GM10266 (cell line): Measurements from ENCODE around the gene SCD.

Source experiments
- DNase-seq: peaks from one replicate; pipeline ENCODE4 v3.0.0; 2012; ENCODE audit errors: extremely low spot score
- CTCF ChIP-seq: IDR thresholded peaks from 2 replicates; pipeline ENCODE4 v1.5.1; 2012; ENCODE audit warnings: mild to moderate bottlenecking, low read depth; ENCODE audit not compliant: control insufficient read depth, insufficient read depth; ENCODE audit errors: missing control alignments

Gene SCD

GRCh38 chr10:100340948-100341847 is 5.8 kb upstream of the SCD start:
- no peak for DNase-seq

DNA sequence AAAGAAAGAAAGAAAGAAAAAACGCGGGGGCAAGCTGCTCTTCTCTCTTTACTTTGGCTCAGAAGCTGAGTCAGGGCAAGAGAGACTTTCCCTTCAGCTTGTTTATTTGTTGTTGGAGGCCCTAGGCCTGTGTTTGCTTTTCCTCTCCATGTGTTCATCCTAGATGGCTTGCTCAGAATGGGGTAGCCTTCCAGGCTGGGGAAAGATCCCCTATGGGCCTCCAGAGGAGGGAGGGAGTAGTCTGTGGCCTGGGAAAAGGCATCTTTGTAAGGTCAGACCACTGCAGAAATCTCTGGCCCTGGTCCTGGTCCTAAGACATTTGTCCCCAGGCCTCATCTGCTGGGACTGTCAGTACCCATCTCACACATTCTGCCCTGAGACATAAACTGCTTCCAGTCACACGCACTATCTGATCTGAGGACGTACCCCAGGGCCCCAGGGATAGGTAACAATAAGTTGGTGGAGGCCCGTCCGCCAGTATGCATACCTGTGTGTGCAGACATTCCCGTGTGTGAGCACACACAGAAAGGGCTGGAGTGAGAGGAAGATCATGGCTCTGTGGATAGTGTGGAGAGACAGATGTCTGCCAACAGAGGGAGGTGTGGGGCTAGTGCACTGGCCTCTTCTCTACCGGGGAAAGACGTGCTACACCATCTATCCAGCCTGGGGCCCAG is 4.9 kb upstream of the SCD start:
- peak; percentile 63 for TF ChIP-seq CTCF
- DNase-seq, result peak; percentile 64

More at GRCh38 chr10:100340948-100341847, 5.8 kb upstream of the SCD start:
- no peak for TF ChIP-seq CTCF

DNA sequence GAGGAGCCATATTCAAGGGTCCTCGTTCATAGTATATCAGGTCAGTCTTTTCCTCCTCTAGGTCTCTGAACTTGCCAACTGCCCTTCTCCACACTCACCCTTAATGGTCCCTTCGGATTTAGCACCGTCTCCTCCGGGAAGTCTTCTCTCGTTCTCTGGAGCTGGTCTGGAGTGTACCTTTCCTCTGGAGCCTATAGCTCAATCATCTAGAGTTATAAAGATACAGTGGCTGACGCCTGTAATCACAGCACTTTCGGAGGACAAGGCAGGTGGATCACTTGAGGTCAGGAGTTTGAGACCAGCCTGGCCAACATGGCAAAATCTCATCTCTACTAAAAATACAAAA is 4.4 kb upstream of the SCD start:
- DNase-seq, result no peak
- TF ChIP-seq CTCF, result no peak

DNA sequence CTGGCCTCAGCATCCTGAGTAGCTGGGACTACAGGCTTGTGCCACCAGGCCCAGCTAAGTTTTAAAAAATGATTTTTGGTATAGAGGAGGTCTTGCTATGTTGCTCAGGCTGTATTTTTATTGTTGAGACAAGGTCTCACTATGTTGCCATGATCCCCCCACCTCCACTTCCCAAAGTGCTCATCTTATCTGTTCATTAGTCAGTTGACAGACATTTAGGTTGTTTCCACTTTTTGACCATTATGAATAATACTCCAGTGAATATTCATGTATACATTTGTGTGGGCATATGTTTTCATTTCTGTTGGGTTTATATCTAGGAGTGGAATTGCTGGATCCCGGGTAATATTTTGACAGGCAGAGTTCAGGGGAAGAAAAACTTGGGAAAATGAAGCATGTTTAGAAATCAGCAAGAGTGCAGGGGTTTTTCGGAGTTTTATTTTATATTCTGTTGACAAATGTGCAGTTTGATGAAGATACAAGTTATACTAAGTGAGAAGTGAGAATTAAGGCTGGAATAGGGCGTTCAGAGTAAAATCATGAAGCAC is 2.7 kb upstream of the SCD start:
- TF ChIP-seq CTCF, result no peak
- no peak for DNase-seq

GRCh38 chr10:100345570-100346330 is 1.3 kb upstream of the SCD start:
- no peak for DNase-seq

DNA sequence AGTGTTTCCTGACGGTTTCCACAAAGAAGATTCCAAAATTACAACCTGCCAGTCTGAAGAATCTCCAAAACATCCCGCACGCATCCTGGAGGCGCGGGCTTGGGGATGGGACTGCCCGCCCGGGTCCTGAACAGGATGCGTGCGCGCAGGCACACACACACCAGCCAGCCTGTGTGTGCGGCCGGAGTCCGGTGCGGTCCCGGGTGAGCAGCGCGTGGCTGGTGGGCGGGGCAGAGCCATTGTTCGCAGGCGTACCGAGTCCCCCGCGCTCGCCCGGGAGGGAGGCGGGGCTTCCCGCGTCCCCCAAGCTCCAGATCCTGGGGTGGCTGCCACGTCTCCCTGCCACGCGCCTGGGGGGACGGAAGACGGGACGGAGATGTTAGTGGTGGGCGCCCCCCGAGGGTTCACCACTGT is 675 bp upstream of the SCD start:
- no peak for TF ChIP-seq CTCF
- DNase-seq, result peak; percentile 78

More at GRCh38 chr10:100345570-100346330, 1.3 kb upstream of the SCD start:
- TF ChIP-seq CTCF, result no peak
